Neural progenitor cell (in vitro differentiated cells): ENCODE results near the gene ZMYM5.
"Not testable (repeated sequence)": the region's sequence is repeated elsewhere in the genome, so short reads cannot be mapped to it uniquely, and the experiment has no call there.

Source experiments
- EZH2 ChIP-seq: fragments of 200-600 bp; sonication (generic); IDR thresholded peaks from 2 replicates; pipeline ENCODE4 v1.6.1; 2017; ENCODE audit warnings: antibody characterized with exemption, mild to moderate bottlenecking, moderate library complexity
- EZH2phosphoT487 ChIP-seq: fragments of 200-600 bp; sonication (generic); IDR thresholded peaks from 2 replicates; pipeline ENCODE4 v1.6.1; 2017; ENCODE audit warnings: antibody characterized with exemption
- TF ChIP-seq, protein P1 (sequence below): fragments of 200-600 bp; sonication (generic); IDR thresholded peaks from 2 replicates; pipeline ENCODE4 v1.5.1; 2017; ENCODE audit warnings: antibody characterized with exemption, mild to moderate bottlenecking

DNA sequence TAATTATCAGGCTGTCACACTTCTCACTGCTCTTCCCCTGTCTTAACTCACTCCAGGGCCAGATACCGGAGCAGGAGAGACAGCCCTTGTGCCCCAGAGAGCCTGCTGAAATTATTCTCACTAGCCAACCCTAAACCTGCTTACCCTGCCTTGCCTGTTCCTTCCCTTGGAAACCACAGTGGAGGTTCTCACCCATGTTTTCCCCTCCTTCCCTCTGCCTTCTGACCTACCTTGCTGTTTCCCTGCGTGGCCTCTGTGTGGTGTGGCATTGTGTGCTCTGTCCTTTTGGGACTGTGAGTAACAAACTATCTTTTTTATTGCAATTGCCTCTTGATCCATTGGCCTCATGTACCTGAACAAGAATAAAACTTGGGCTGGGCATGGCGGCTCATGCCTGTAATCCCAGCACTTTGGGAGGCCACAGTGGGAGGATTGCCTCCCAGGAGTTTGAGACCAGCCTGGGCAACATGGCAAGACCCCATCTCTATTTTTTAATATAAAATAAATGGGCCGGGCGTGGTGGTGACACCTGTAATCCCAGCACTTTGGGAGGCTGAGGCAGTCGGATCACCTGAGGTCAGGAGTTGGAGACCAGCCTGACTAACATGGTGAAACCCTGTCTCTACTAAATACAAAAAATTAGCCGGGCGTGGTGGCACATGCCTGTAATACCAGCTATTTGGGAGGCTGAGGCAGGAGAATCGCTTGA, 42.2 kb upstream of the ZMYM5 start:
- TF ChIP-seq, protein P1, sequence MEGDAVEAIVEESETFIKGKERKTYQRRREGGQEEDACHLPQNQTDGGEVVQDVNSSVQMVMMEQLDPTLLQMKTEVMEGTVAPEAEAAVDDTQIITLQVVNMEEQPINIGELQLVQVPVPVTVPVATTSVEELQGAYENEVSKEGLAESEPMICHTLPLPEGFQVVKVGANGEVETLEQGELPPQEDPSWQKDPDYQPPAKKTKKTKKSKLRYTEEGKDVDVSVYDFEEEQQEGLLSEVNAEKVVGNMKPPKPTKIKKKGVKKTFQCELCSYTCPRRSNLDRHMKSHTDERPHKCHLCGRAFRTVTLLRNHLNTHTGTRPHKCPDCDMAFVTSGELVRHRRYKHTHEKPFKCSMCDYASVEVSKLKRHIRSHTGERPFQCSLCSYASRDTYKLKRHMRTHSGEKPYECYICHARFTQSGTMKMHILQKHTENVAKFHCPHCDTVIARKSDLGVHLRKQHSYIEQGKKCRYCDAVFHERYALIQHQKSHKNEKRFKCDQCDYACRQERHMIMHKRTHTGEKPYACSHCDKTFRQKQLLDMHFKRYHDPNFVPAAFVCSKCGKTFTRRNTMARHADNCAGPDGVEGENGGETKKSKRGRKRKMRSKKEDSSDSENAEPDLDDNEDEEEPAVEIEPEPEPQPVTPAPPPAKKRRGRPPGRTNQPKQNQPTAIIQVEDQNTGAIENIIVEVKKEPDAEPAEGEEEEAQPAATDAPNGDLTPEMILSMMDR: not testable (repeated sequence)
- TF ChIP-seq EZH2phosphoT487, EZH2: not testable (repeated sequence)
